HG03139 (cell line): ENCODE results near the gene C3orf70.
"Not testable (repeated sequence)": the region's sequence is repeated elsewhere in the genome, so short reads cannot be mapped to it uniquely, and the experiment has no call there.

Source experiments
- ATAC-seq: cut with Tn5 transposase; IDR thresholded peaks from one replicate; pipeline ENCODE4 v1.9.1; 2021; ENCODE audit not compliant: unreplicated experiment

The C3orf70 gene

DNA sequence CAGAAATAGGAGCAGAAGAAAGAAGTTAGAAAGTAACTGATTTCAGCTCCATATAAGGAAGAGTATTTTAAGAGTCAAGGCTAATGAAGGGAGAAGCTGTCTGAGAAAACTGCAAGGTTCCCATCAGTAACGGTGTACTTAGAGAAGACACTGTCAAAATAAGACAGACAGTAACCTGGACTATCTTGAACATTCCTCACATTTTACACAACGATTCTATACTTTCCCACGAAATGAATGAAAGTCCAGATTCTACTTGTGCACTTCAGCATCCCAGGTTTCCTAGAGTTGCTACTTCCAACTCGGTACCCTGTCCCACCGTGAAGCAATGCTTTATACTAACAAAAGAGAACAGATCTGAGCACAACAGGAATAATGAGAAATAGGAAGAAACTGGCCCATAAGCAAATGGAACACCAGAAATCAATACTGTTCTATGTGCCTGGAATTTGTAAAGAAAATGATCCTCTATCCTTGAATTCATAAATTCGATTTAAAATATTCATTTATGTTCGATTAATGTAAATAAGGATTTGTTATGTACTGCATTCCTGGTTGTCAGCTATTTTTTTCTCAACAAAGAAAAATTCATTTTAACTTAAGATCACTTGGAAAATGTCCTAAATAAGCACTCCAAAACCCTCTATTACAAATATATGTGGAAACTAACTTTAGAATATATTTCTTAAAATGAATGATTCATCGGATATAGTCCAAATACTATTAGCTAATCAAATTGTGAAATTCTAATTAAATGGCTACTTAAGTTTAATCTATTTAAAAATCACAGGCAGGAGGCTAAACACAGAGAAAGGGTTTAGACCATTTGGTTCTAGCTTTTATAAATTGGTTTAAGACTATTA is 1.5 kb downstream of the C3orf70 start:
- ATAC-seq = no peak

DNA sequence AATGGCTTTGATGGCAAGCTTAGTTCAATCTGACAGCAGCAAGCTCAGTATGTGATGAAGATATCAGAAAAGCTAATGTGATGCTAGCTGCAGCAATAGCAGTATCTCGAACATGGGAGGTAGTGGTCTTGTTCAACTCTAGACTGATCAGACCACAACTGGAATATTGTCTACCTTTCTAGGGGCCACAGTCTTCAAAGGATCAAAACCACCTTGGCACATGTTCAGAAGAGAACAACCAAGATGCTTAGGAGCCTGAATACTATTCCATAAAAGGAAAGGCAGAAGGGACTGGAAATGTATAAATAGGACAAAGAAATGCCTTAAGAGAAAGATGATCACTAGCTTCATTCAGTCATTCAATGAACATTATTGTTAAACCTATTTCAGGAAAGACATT is 2.3 kb downstream of the C3orf70 start:
- ATAC-seq = no peak

DNA sequence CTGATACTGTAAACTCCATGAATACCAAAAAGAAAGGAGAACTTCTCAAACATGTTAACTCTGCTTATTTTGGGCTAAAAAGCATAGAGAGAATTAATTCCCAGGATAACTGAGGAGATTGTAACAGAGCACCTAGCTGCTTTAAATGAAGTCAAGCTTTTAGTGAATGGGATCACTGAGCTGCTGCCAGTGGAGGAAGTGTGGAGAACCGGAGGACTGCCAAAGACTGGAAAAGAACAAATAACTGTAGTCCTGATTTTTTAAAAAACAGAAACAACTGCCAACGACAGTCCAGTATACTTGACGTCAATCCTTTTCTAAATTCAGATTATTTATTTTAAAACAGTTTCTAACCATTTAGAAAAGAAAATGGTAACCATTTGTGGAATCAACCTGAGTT is 3.3 kb downstream of the C3orf70 start:
- ATAC-seq = no peak

DNA sequence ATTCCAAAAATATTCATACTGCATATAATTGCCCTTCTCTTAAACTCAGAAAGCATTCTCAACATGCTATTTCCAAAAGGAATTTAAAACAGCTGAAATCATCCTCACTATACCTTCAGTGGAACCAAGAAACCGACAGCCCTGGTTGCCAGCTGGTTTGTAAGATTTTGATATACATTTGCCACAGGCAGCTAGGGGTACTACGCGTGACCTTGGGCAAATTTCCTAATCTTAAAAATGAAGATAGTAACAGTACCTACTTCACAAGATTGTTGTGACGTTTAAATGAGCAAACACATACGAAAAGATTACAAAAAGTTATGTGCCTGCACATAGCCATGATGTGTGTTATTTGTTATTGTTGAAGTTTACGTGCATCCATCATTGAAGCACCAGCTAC is 7.3 kb downstream of the C3orf70 start:
- ATAC-seq = no peak

DNA sequence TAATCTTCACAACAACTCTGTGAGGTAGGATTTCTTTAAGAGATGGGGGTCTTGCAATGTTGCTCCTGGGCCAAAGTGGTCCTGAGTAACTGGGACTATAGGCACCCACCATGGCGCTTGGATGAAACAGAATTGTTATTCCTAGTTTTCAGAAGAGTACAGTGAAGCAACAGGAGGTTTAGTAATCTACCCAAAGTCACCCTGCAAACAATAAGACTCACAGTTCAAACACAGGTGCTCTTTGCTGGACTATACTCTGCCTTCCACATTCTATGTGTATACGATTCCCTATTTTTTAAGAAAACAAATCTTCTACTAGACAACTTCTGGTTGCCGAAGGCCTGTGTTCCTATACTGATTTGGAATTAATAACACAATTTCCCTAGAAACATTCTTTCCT is 8.1 kb downstream of the C3orf70 start:
- ATAC-seq = no peak

DNA sequence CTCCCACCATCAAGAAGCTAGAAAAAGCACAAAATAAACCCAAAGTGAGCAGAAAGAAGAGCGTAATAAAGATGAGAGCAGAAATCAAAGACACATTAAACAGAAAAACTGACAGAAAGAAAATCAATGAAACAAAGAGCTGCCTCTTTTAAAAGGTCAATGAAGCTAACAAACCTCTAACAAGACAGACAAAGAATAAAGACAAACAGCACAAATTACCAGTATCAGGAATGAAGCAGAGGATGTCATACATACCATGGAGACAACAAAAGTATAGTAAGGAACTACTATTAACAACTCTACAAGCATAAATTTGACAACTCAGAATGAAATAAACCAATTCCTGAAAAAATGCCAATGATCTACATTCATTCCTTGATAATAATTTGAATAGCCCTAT is 15.0 kb downstream of the C3orf70 start:
- no peak for ATAC-seq

DNA sequence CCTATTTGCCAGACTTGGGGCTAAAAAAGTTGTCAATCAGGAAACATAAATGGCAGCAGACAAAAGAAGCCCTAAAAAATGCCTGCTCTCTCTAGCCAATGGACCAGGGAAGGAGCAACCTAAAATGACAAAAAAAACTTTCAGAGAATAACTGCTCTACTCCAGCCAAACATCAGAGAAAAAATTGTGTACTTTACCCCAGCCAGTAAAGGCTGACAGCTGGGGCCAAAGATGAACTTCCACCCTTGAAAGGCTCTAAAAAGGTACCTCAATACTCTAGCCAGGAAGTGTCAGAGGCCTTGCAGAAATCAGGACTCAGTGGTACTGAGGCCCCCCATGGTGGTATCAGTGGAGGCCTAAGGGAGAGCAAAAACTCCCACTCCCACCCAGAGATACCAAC is 18.4 kb downstream of the C3orf70 start:
- ATAC-seq = no peak

DNA sequence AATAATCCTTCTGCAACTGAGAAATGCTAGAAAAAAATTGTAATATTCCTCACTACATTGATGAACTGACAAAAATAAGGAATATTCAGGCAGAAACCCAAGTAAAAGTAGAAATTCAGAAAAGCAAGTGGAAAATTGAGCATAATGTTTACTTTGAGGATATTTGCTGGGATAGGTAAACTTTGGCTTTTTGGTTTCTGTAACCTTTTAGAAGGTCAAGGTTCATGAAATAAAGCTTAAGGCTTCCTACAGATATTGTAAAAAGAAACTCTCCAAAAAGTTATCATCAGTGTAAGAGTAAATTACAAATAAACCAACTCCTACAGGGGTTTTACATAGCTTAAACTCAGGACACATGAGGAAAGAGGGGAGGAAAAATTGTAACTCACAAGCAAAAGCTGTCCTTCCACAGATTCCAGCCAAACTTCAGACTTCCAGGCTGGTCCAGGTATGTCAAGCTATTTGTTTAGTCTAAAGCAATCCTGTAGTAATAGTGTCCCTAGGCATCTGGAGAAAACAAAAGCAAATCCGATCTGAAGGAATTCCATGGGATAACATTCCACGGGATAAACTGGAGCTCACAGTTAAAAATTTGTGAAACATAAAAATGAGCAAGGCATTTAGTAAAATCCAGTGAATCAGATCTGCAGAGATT is 21.1 kb downstream of the C3orf70 start:
- ATAC-seq = no peak

DNA sequence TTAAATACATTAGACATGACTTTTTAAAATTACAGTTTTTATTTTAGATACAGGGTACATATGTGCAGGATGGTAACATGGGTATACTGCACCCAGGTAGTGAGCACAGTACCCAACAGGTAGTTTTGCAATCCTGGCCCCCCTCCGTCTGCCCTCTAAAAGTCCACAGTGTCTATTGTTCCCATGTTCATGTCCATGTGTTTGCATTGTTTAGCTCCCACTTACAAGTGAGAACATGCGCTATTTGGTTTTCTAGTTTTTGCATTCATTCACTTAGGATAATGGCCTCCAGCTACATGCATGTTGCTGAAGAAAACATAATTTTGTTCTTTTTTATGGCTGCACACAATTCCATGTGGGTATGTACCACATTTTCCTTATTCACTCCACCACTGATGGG is 23.8 kb downstream of the C3orf70 start:
- no peak for ATAC-seq

DNA sequence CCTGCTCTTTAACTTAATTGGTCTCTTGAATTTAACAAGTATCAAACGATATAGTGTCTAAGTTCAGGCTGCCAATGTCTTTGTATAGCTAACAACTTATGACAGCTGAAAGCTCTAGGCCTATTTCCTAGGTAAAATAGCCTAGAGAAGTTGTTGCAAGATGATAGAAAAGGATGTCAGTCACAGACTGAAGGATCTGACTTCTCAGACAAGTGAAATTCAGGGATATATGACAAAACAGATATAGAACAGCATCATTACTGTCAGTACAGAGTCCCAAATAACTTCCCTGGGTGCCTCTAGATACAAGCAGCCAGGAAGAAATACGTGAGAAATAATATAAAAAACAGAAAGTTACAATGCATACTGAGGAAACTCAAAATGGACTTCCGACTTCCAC is 26.7 kb downstream of the C3orf70 start:
- no peak for ATAC-seq

DNA sequence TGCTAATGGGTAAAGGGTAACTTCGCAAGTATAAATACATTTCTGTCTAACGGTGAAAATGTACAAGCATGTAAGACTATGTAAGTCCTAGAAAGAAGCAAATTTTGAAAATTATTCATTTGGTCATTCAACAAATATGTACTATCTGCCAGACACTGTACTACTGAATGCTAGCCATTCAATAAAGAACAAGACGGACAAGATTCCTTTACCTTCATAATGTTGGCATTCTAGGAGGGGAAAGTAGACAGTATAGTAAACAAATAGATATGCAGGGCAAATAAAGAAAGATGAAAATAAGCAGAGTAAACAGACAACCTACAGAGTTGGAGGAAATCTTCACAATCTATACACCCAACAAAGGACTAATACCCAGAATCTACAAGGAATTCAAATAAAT is 32.7 kb downstream of the C3orf70 start:
- ATAC-seq = no peak

DNA sequence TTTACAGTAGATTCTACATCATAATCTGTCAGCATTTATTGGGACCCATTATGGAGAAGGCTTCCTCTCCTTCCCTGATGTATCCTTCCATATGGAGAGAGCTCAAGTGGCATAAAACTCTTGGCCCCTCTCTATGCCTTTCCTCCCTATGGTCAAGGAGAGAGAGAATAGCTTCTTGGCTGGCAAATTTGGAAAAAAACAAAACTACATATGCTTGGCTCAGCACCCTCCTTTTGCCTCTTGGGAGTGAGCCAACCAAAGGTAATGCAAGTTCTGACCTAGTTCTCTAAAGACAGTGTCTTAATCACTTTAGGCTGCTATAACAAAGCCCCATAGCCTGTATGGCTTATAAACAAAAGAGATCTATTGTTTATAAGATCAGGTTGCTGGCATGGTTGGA is 37.5 kb downstream of the C3orf70 start:
- ATAC-seq = no peak

DNA sequence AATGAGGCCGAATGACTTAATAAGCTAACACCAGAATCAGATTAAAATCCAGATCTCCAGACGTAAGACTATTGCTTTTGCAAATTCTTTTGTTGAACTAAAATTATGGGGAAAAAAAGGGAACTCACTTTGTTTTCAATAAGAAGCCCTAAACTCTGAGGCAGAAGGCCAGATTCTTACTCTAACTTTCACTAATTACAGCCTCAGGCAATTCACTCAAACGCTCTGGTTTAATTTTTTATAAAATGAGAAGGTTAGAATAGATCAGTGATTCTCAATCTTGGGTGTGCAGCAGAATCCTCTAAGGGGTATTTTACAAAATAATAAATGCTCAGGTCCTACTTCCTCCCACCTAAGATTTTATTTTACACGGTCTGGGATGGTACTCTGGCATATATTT is 38.1 kb downstream of the C3orf70 start:
- ATAC-seq = no peak

DNA sequence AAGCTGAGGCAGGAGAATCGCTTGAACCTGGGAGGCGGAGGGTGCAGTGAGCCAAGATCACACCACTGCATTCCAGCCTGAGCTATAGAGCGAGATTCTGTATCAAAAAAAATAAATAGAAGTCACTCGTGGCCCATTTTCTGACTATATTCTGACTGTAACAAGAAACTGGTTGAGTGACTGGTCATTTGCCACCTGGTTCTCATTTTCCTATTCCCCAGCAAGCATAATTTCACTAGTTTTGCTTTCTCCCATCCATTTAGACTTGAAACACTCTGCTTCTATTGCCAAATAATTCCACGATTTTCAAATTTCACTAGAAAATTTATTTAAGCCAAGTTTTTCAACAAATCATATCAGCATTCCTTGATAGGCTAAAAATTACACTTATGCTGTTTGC is 40.7 kb downstream of the C3orf70 start:
- ATAC-seq = no peak

DNA sequence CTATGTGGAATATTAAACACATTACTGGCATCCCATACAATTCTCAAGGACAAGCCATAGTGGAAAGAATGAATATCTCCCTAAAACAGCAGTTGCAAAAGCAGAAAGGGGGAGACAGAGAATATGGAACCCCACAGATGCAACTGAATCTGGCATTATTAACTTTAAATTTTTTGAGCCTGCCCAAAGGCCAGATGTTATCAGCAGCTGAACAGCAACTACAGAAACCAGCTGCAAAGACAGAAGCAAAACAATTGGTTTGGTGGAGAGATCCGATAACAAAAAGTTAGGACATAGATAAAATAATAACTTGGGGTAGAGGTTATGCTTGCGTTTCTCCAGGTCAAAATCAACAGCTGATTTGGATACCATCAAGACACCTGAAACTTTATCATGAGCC is 43.8 kb downstream of the C3orf70 start:
- ATAC-seq = not testable (repeated sequence)

DNA sequence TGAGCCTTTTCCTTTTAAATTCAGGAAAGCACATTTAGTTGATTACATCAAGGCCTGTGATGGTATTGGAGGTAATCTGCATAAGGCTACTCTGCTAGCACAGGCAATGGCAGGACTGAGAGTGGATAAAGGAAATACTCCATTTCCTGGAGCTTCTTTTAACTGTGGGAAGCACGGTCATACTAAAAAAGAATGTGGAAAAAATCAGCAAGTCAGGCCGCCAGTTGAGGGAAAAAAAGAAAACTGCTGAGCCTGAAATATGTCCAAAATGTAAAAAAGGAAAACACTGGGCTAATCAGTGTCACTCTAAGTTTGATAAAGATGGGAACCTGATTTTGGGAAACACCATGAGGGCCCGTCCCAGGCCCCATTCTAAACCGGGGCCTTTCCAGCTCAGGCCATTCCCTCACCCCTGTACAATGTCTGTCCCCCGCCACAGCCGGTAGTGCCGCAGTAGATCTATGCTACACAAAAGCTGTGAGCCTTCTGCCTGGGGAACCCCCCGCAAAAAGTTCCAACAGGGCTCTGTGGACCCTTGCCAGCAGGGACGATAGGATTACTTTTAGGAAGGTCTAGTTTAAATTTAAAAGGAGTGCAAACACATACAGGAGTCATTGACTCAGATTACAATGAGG is 46.5 kb downstream of the C3orf70 start:
- not testable (repeated sequence) for ATAC-seq

DNA sequence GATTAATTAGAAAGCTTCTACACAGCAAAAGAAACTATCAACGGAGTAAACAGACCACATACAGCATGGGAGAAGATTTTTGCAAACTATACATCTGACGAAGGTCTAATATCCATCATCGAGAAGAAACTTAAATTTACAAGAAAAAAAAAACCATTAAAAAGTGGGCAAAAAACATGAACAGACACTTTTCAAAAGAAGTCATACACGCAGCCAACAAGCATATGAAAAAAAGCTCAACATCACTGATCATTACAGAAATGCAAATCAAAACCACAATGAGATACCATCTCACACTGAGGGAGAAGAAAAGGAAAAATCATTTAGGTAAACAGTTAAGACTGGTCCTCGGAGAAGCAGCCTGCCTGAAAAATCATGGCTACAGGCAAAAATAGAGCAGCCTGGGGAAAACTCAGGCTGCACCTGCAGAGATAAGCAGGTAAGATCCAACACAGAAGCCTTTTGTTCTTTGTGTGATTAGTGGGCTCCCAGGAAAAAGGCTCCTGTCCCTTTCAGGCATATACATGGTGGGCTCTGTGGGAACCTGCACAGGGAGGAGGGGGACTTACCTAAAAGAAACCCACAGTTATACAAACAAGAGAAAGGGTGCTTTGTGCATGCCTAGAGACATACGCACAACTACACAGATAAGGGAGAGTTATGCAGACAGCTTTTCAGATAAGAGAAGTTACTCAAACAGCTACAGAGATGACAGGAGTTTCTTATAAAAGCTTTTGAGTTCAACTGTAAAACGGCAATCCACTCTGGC is 49.3 kb downstream of the C3orf70 start:
- ATAC-seq = no peak

DNA sequence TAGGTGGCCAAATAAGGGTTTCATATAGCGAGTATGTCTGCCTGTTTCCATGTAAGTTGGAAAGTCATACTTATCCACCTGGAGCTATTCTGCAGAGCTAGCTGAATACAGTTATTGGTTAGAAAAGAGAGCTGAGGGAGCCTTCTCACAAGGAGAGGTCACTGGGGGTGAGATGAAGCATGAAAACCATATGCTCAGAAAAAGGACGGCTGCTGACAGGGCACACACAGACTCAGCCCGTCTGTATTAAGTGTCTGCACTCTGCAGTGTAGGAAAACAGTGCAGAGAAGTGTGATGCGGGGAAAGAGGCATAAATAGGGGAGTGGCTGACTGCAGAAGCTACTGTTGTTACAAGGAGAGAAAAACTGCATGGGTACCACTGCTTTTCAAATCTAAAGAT is 58.2 kb downstream of the C3orf70 start:
- no peak for ATAC-seq

DNA sequence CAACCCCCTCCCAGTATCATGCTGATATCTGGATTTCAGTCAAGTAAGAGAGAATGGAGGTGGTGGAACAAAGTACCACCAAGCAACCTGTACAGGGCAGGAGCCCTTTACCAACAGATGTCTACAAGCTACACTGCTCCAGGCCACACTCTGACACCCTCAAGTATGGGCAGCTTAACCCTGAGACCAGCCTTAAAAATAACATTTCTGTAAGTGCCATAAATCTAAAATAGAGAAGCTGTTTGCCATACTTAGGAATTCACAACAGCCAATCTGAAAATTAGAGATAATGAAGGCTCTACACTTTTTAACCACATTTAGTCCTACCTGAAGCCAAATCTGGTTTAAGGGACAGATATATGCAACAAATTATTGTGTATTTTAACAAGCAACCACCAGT is 59.7 kb downstream of the C3orf70 start:
- ATAC-seq = no peak

DNA sequence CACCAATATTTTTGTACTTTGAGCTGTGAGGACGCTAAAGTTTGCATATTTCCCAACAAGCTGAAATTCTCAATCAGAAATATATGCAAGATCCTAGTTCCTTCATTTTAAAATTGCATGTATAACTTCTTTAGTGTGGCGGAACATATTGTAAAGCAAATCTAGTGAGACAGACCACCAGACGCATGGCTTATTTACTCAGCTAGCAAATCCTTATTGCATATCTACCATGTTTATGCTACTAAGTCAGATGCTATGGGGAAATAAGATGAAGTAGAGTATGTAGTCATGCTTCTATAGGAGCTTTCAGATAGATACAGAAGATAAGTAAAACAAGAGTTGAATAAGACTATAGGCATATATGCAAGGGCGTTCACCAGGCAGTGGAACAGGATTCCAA is 62.0 kb downstream of the C3orf70 start:
- ATAC-seq = no peak

DNA sequence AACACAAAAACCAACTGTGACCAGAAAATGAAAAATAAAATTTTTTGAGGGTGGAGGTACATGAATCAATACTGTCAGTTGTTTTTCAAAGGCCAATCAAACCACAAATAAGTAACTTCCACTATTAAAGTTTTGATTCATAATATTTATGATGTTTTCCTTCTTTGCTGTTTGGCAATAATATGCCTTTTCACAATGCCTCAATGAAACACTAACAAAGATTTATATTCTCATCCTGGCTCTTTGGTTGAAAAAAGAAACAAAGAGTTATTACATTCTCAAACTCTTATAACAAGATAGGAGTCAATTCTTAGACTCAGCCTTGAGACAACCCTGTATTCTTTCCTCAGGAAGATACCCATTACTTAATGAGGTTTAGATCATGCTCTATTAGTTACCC is 63.1 kb downstream of the C3orf70 start:
- no peak for ATAC-seq
